GM23338 (cell line): ENCODE results near the gene MCUB.

Experiments
- POLR2AphosphoS5 ChIP-seq: IDR thresholded peaks from 2 replicates; pipeline ENCODE4 v1.6.1; 2016; ENCODE audit warnings: antibody characterized with exemption, low read depth
- TF ChIP-seq, protein P1 (sequence below), 2 experiments: fragments of 200-600 bp in 1 of 2; sonication (generic) in 1 of 2; conservative IDR thresholded peaks; 2 replicates each; pipeline versions ENCODE4 v1.5.1 to v1.6.1; 2016 to 2017; ENCODE audit warnings: antibody characterized with exemption in 2 of 2, low read depth in 2 of 2, mild to moderate bottlenecking in 2 of 2, moderate library complexity in 1 of 2

- TF ChIP-seq POLR2AphosphoS5, result no peak
- TF ChIP-seq, protein P1, sequence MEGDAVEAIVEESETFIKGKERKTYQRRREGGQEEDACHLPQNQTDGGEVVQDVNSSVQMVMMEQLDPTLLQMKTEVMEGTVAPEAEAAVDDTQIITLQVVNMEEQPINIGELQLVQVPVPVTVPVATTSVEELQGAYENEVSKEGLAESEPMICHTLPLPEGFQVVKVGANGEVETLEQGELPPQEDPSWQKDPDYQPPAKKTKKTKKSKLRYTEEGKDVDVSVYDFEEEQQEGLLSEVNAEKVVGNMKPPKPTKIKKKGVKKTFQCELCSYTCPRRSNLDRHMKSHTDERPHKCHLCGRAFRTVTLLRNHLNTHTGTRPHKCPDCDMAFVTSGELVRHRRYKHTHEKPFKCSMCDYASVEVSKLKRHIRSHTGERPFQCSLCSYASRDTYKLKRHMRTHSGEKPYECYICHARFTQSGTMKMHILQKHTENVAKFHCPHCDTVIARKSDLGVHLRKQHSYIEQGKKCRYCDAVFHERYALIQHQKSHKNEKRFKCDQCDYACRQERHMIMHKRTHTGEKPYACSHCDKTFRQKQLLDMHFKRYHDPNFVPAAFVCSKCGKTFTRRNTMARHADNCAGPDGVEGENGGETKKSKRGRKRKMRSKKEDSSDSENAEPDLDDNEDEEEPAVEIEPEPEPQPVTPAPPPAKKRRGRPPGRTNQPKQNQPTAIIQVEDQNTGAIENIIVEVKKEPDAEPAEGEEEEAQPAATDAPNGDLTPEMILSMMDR (conservative IDR thresholded peaks at IDR 0.05; ENCODE audit: low read depth in 2 of 2), result no peak
Measured at GRCh38 chr4:109708435-109708834, 148.4 kb downstream of the MCUB start.
